NT2/D1 (cell line): ENCODE measurements around the gene TXNRD1.

Experiments
- SUZ12 ChIP-seq: IDR thresholded peaks from 2 replicates; pipeline ENCODE4 v1.6.1; 2011; ENCODE audit not compliant: insufficient read length, insufficient read depth; ENCODE audit errors: extremely low read depth
- YY1 ChIP-seq: IDR thresholded peaks from 2 replicates; pipeline ENCODE4 v1.6.1; 2011; ENCODE audit not compliant: insufficient read length, insufficient read depth
- ZNF274 ChIP-seq: IDR thresholded peaks from 2 replicates; pipeline ENCODE4 v1.6.1; 2011; ENCODE audit warnings: mild to moderate bottlenecking, low read depth, low read length

- TF ChIP-seq YY1 (no peak), SUZ12 (no peak), ZNF274 (no peak)
These were observed at the start of gene TXNRD1 for GRCh38 chr12:104215638-104216297.
